CD4-positive, alpha-beta T cell treated with Interleukin-2 at 100 ng/mL for 4 hours (primary cell): Measurements from ENCODE around the gene PSAP.

ENCODE experiments used
- DNase-seq: peaks from one replicate; pipeline ENCODE4 v3.0.0-alpha.2; 2020; ENCODE audit warnings: low spot score

Gene PSAP

DNA sequence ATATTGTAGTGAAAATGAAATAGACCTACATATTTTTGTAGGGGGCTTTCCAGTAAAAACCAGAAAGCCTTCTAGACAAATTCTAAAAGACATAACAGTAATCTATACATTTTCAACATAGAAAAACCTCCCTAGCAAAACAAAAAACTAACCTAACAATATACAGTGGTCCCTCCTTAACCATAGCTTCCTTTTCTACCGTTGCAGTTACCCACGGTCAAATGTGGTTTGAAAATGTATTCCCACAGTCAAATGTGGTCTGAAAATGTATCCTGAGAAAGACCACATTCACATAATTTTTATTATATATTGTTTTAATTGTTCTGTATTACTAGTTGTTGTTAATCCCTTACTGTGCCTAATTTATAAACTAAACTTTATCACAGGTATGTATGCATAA is 6.4 kb downstream of the PSAP start:
- DNase-seq: no peak

DNA sequence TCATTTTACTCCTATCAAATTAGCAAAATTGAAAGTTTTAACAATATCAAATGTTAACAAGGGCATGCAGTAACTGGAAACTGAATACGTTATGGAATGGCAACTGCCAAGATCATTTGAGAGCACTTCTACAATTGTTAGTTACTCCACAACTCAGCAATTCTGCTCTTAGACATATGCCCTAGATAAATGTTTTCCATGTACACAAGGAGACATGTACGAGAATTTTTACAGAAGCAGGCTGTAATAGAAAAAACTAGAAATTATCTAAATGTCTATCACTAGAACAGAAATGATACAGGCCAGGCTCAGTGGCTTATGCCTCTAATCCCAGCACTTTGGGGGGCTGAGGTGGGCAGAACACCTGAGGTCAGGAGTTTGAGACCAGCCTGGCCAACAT is 7.0 kb downstream of the PSAP start:
- no peak for DNase-seq

DNA sequence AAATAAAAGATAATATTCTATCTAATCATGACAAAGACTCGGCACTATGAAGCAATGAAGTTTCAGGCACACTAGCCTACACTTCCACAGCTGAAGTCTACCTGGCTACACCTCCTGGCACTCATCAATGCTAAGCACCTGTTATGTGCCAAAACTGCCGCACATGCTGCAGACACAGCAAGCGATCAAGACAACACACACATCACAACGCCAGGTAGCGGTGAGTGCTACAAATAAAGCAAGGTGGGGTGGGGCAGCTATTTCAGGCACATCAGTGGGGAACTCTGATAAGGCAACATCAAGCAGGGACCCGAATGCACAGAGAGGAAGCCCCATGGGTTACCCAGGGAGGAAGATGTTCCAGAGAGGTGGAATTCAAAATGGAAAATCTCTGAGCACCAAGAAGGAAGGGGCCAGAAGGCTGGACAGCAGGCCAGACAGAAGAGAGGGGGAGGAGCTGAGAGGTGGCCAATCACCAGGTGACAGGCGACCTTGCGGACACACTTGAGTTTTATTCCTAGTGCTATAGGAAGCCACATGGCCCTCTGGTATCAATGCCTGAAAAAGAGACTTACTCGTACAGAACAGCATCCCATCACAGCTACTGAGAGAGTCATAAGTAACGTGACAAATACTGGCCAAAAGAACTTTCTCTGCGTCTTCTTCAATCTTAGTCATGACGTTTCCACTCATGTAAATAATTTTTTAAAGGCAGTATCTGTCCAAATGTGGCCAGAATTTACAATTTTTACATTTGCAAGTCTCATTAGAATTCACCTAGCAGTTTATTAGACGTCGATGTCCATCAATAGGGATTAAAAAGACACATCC is 8.0 kb downstream of the PSAP start:
- no peak for DNase-seq

DNA sequence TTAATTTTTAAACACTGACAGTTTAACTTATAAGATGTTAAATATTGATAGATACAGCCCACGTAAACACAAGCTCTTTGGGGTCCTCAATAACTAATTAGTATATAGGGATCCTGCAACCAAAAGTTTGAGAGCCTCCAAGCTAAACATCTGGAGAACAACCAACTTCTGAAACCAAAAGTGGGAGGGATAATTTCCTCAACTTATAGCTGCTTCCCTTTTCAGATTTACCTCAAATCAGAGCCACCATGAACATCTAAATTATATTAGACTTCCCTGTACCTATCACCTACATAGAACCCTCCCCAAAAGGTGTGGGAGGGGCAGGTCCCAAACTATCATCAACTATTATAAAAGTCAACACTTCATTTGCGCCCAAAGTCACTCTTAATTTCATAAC is 8.6 kb downstream of the PSAP start:
- DNase-seq: no peak

DNA sequence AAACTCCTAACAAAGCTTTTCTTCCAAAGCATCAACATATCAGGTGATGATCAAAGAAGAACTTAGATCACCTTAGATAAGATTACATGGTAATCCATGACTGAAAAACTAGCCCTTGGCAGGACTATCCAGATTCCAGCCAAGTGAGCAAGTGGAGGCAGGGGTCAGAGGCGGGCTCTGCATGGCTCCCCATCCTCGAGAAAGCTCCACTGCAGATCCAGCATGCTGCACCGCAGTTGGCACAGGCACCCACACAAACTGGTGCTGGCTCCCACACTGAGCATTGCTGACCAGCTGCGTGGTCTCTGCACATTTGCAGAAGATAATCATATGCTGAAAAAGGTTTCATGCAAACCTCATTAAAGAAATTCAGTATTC is 10.1 kb downstream of the PSAP start:
- no peak for DNase-seq

DNA sequence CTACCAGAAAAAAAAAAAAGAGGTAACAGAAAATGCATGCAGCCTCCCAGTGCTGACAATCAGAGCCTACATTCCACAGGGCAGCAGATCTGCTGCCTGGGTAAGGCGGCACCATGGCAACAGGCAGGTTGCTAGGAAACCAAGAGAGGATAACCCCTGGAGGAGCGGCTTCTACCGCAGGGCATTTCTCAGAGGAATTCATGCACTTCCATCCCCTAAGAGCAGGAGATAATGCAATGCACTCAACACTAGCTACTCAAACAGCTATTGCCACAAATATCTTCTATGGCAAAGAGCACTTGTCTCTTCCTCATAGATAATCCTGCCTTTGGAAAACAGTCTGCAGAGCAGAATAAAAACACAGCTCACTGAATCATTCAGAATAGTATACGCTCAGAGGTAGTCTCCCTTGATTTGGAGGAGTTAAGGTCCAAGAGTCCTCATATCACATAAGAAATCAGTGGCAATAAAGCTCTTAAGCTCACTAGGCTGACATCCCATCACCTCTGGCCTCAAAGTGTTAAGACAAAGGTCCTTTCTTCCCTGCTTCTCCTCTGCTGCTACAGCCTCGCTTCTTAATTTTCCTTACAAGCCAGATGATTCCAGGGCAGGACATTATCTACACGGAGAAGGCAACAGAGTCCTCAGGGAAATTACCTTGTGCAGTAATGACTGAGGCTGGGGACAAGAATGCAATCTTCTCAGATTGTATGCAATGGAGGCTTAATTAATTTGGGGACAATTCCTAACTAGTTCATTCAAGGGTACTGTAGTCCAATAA is 10.7 kb downstream of the PSAP start:
- no peak for DNase-seq

DNA sequence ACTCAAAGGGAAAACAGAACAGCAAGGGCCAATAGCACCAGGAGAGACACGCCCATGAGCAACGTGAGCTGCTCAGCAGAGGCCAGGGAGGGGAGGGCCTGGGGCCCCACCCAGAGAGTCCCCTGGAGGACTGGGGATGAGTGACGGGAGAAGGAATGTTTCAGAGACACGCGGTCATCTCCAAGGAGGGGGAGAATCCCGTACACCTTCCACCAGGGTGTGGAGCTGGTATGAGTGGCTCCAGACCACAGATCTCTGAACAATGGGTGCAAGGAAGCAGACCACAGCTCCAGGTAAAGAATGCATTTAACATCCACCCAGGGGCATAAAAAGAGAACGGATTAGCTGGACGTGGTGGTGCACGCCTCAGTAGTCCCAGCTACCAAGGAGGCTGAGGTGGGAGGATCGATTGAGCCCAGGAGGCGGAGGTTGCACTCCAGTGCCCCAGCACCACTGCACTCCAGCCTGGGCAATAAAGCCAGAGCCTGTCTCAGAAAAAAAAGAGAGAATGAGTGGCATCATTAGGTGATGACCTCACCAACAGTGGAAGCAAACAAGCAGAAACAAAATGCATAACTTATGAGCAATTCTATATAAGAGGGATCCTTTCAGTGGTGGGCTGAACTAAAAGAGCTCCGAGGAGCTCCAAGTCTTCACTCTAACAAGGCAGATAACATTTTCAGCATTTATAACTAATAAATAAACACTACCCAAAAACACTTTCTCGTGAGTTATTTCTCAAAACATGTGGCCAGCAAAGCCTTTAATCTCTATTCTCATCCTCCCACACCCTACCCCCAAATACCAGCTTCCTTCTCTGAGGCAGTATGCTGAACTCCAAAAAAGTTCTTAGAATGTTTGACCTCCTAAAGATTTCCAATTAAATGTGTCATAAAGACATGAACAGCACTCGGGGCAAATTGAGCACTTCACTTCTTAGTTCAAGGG is 12.5 kb downstream of the PSAP start:
- DNase-seq: no peak

DNA sequence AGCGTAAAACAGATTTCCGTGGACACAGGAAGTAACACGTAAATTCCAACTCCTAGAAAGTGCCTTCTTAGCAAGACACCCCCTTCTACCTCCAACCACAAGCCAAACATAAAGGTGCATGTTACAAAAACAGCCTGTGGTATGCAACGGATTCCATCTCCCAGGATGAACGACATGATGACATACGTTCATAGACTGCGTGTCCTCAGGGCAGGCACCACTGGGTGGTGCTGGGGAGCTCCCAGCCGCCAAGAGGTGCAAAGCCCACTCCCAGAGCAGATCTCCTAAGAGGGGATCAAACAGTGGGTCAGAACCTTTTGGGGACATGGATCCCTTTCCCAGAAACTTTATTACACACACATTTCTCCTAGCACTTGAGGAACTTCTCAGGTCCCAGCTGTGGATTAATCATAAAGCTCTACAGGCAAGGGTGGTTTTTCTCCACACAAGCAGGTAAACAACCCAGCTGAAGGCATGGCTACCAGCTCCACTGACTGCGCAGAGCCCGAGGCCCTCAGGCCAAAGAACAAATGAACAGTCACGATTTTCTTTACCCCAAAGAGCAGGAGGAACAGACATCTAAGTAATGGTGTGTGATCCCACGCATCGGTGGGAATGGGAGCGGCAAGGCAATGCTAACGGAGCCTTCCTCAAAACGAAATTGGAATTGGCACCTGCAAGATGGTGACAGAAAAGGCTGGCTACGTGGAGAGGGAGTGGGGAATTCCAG is 13.8 kb downstream of the PSAP start:
- DNase-seq: no peak

DNA sequence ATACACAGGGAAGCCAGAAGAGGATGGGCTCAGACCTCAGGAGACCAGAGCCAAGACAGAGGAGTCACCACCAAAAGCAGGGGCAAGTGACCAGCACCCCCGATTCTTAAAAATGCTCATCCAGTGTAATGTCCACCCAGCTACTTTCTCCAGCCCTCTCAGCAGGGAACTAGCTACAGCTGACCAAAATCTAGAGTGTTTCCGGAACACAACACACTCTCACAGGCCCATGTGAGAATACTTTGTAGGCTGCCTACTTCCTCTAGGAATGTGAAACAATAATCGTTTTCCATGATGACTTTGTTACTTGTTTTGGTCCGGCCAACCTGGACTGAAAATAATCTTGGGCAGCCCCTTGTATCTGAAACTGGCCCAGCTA is 14.5 kb downstream of the PSAP start:
- DNase-seq: no peak

DNA sequence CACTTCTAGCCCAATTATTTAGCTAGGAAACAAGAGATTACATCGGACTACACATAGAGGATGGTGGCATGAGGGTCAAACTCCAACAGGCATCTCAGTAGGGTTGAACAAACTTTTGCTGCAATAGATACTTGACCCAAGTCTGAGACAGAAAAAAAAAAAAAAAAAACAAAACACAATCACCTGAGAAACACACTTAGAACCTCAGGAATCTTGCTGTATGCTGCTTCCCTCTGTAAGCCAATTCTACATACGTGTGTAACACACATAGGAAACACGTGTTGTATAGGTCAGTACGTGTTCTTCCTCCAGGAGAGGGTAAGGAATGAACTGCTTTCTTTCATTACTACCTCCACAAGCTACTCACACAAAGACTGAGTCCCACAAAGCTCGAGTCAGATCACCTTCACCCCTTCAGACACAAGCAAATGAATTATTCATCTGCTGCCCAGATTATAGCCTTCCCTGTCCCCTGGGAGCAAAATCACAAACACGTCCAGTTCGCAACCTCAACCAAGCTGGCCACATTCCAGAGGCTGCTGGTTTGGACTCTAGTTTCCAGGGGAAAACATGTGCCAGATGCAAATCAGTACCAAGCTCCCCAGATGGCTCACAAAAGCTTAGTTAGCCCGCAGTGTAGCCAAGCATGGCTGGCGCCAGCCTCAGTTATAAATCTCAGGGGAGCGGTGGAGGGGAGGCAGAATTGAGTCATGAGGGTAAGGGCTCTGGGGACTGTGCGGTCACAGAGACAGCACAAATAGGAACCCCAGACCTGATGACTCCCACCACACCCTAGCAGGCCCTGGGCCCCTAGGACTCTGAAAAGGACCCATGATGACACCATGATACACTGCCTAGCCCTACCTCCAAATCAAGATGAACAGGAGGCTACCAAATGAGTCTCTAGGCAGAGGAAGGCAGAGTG is 15.1 kb downstream of the PSAP start:
- DNase-seq: no peak

DNA sequence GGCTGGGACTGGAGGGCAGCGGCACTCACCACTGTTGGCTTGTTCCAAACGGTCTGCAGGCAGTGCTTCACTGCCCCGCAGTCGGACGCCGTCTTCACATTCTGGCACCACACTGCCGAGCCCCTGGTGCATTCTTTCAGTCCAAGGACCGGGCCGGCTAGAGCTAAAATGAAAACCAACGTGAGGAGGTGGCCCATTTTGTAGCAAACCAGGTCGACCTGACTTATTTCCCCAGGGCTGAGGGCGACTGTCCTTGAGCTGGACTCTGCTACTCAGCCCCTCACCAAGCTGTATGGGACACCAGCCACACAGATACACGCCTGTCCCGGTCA is 16.7 kb downstream of the PSAP start:
- DNase-seq: no peak

DNA sequence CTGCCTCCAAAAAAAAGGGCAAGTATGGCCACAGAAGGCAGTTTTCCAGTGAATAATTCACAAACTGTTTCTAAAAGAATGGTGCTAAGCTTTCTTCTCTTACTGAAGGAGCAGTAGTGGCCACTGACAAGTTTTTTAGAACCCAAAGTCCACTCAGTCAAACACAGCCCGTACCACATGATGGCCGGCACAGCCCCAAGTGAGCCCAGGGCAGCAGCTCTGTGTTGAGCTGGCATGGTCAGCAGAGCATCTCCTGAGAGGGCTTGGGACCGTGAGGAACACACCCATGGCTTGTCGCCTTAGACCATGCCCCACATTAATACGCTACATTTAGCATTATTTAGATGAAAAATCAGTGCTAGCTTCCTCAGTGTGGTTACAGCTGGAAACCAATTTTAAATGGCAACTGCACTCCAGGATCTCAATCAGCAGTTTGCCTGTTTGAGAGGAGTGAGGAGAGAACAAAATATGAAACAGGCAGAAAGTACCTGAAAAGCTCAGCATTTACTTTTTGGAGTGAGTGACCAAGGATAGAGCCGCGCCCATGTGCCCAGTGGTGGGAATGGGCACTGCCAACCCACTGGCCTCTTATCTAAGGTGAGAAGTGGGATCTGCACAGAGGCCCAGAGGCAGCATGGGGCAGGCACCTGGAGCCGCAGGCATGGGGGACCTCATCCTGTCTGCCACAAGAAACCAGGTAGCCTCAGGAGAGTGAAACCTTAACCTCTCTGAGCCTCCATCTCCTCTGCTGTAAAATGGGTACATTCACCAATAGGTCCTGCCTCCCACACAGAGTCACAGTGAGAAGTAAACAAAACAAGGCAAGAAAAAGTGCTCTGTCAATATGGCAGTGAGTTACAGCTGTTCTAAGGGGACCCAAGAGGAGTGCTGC is 17.4 kb downstream of the PSAP start:
- DNase-seq: no peak

DNA sequence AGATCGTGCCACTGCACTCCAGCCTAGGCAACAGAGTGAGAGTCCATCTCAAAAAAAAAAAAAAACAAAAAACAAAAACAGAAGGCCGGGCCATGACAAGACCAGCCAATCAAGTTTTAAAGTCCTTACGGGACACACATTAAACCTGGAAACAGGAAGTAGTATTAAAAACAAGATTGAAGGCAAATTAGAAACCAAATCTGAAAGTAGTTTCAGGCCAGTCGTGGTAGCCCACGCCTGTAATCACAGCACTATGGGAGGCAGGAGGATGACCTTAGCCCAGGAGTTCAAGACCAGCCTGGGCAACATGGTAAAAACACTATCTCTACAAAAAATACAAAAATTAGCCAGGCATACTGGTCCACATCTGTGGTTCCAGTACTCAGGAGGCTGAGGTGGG is 18.1 kb downstream of the PSAP start:
- DNase-seq: no peak

DNA sequence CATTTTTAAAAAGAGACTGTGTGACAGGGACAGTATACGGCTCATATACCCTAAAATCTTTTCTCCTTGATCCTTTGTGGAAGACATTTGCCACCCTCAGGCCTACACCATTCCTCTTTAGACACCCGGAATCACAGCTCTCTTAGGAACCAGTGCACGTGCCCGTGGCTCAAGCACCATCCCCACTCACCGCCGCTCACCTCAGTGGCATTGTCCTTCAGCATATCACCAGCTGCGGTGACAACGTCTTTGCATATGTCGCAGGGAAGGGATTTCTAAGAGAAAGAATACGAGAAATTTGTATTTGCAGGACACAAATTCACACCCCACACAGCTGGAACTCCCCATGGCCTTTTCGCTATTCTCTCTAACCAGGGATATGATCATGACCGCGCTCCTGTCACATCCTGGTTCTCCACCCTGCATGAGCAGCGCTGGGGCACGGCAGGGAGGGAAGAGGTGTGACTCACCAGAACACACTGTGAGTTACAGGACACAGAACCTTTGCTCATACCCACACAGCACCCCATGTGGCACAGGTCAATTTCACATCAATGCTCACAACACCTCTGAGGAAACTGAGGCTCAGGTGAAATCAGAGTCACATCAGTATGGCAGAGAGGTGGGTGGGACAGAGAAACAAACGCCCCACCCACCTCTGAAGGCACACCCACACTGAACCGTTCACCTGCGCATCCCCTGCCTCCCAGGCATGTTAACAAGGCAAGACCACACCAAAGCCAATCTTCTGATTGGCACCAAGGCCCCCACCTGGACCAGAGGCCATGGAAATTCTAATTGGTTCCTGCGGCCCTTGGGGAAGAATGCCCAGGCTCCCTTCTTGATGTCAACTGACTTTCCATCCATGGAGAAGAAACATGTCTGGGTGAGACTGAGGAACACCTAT is 19.2 kb downstream of the PSAP start:
- no peak for DNase-seq

DNA sequence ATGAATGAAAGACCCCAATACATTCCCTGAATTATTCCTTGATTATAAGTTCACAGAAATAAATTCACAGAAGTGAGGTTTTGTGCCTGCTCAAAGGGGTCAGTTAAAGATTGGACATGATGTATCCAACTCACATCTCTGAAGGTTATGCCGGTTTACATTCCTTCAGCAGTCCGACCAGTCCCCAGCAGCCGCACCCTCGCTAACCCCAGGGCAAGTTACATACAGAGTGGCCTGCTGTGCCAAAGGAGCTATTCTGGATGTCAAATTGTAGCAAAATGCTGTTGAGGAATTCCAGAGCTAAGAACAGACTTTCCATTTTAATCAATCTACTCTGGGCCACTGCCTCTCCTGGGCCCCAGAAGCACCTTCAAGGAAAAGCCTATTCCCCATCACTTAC is 20.3 kb downstream of the PSAP start:
- DNase-seq: no peak

DNA sequence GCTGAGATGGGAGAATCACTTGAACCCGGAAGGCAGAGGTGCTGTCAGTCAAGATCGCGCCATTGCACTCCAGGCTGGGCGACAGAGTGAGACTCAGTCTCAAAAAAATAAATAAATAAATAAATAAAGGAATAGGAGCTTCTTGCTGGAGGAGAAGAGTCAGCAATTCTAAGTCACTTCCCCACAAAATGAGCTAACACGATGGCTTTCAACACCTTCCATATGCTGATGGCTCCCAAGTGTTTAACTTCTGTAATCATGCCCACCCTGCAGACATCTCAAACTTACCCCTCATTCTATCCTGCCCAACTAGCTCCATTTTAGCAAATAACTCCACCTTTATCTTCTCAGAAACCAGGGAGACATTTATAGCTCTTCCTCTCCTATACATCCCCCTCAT is 21.2 kb downstream of the PSAP start:
- no peak for DNase-seq

DNA sequence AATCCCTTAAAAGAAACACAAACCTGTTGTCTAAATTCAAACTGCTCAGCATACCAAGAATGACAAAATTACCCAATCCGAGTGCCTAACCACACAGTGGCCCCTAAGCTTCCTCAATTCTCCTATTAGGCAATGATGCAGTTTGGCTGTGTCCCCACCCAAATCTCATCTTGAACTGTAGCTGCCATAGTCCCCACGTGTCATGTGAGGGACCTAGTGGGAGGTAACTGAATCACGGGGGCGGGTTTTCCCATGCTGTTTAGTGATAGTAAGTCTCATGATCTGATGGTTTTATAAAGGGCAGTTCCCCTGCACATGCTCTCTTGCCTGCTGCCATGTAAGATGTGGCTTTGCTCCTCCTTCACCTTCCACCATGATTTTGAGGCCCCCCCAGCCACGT is 21.9 kb downstream of the PSAP start:
- no peak for DNase-seq

DNA sequence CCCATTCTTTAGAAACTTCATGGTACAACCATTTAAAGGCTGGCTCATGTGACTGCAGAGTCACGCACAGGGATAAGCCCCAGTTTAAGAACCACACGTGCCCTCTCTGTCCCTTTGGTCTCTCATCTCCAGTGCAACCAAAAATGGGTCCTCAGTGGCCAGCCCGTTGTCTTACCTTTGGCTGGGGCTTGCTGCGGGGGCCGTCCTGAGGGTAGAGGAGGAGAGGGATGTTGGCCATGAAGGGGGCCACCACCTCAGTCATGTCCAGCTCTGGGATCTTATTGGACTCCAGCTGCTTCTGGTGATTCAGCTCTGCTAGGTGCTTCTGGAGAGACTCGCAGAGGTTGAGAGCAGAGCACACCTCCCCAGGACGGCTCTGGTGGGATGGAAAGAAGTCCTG is 22.3 kb downstream of the PSAP start:
- DNase-seq: no peak

DNA sequence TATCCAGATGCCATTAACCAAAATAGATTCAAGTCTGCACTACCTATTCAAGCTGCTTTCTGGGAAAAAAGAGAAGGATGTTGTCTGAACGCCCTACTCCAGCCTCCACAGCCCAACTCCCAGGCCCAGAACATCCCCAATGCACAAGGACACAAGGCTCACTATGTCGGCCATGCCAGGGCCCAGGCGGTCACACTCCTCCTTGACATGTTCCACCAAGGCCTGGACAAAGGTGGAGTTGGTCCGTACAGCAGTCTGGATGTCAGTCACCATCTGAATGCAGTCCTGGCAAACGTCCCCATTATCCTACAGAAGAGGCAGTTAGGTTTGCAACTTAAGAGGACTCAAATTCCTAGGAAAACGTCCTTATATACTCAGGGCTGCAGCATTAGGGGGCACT is 23.2 kb downstream of the PSAP start:
- no peak for DNase-seq
